Natural killer cell (primary cell): ENCODE data around the gene OR6C70. TPM values are rescaled to one million over a fixed set of nuclear protein-coding genes. Genes with fewer than 3 reads are reported as not detected.
"Not testable (repeated sequence)": the region's sequence is repeated elsewhere in the genome, so short reads cannot be mapped to it uniquely, and the experiment has no call there.

Source experiments
- ATAC-seq, 3 donors: fragments of 150-1000 bp in 2 of 3; fragments of 200-7000 bp in 1 of 3; cut with Tn5 transposase; 1 replicate in 1 of 3; 2 replicates in 2 of 3; pipeline ENCODE4 v1.10.0; 2021; ENCODE audit warnings: mild to moderate bottlenecking in 2 of 3, moderate library complexity in 2 of 3
- DNase-seq, 2 donors: peaks; one replicate each; pipeline versions ENCODE4 v3.0.0 to v3.0.0-alpha.2; 2013 to 2021; ENCODE audit warnings: mixed read lengths in 1 of 2
- H3K27ac ChIP-seq: one replicate; pipeline ENCODE4 v1.5.1; 2013; ENCODE audit warnings: mild to moderate bottlenecking, low read length
- H3K27me3 ChIP-seq: one replicate; pipeline ENCODE4 v1.6.1; 2013; ENCODE audit warnings: low read length; ENCODE audit not compliant: control insufficient read depth, insufficient read depth
- H3K36me3 ChIP-seq: one replicate; pipeline ENCODE4 v1.6.1; 2013; ENCODE audit warnings: low read length; ENCODE audit not compliant: control insufficient read depth, insufficient read depth
- H3K4me1 ChIP-seq: one replicate; pipeline ENCODE4 v1.6.1; 2013; ENCODE audit warnings: low read length; ENCODE audit not compliant: control insufficient read depth, insufficient read depth
- H3K4me3 ChIP-seq: one replicate; pipeline ENCODE4 v1.5.1; 2013; ENCODE audit warnings: low read length
- H3K9me3 ChIP-seq: one replicate; pipeline ENCODE4 v1.6.1; 2013; ENCODE audit warnings: low read length; ENCODE audit not compliant: control insufficient read depth, insufficient read depth
- H3K27ac Mint-ChIP-seq, 2 donors: one replicate each; pipeline ENCODE4 v1.8.0; 2022; ENCODE audit warnings: mild to moderate bottlenecking in 2 of 2, mixed read lengths in 2 of 2, moderate library complexity in 1 of 2
- H3K27me3 Mint-ChIP-seq, 2 donors: one replicate each; pipeline ENCODE4 v1.8.0; 2022; ENCODE audit warnings: low read depth in 2 of 2, mixed read lengths in 2 of 2
- H3K36me3 Mint-ChIP-seq: one replicate; pipeline ENCODE4 v1.8.0; 2022; ENCODE audit warnings: mixed read lengths
- H3K4me1 Mint-ChIP-seq, 2 donors: one replicate each; pipeline ENCODE4 v1.8.0; 2022; ENCODE audit warnings: mixed read lengths in 2 of 2
- H3K4me3 Mint-ChIP-seq: one replicate; pipeline ENCODE4 v1.8.0; 2022; ENCODE audit warnings: mild to moderate bottlenecking, moderate library complexity, mixed read lengths
- H3K9me3 Mint-ChIP-seq, 2 donors: one replicate each; pipeline ENCODE4 v1.8.0; 2022; ENCODE audit warnings: mixed read lengths in 2 of 2
- CTCF ChIP-seq: fragments of 200-600 bp; IDR thresholded peaks from one replicate; pipeline ENCODE4 v1.8.0; 2022; ENCODE audit warnings: antibody characterized with exemption
- WGBS: methylation state at CpG from one replicate; pipeline ENCODE4 v1.1.7; 2013; ENCODE audit warnings: missing lambda C conversion rate; ENCODE audit not compliant: insufficient coverage; 5-methylcytosine and 5-hydroxymethylcytosine counted together
- intact Hi-C: fragments of 100-400 bp; cut with micrococcal nuclease; formaldehyde crosslinking; loops from one replicate; pipeline ENCODE4 v1.14.2; 2022
- total RNA-seq, 4 donors: library from RNA; stranded (reverse); fragments of 120-200 nt in 1 of 4; gene quantifications; one replicate each; pipeline versions ENCODE4 v1.2.3 to v1.2.4, GENCODE V29; 2013 to 2022

The OR6C70 gene
- total RNA-seq, 3 donors from 2014 or later (not counting 1 experiment from before 2014, with no cell fraction given) = not detected

- Mint-ChIP-seq H3K36me3 (peaks cover 10% of the 10 kb centered on the region), H3K9me3 (peaks cover 0 to 11% of the 10 kb centered on the region in 2 donors), H3K4me3 (no peak within 1 kb of the TSS), H3K27ac (no peak within 1 kb of the TSS), H3K4me1 (no peaks in the 10 kb centered on the region), H3K27me3 (peaks cover 4 to 18% of the 10 kb centered on the region in 2 donors)
- Histone ChIP-seq H3K27me3 (no peaks in the 10 kb centered on the region), H3K27ac (no peak within 1 kb of the TSS), H3K36me3 (no peaks in the 10 kb centered on the region), H3K9me3 (peaks cover 7% of the 10 kb centered on the region), H3K4me1 (no peaks in the 10 kb centered on the region), H3K4me3 (no peak within 1 kb of the TSS)
- intact Hi-C loops = no loop called here
- DNase-seq (no peak), ATAC-seq (no peak)
- TF ChIP-seq CTCF = no peak
- WGBS = no CpG with 5 or more reads among the region's 2 CpGs
Observed at GRCh38 chr12:55443776-55444175, 26.2 kb downstream of the OR6C70 start, which contains the start of gene OR6C2. OR6C2 (plus strand) TSS chr12:55444076; CDS start chr12:55452214, 8,138 bp downstream.

- H3K4me1 Mint-ChIP-seq, H3K36me3 ChIP-seq, H3K36me3 Mint-ChIP-seq, H3K27me3 ChIP-seq, H3K4me1 ChIP-seq, H3K4me3 Mint-ChIP-seq, H3K4me3 ChIP-seq, H3K27ac Mint-ChIP-seq, H3K9me3 ChIP-seq, intact Hi-C loops, ATAC-seq, DNase-seq, H3K27me3 Mint-ChIP-seq, H3K27ac ChIP-seq: not testable (repeated sequence)
- peaks cover 0 to 11% of the 10 kb centered on the region in 2 donors for H3K9me3 Mint-ChIP-seq
- WGBS = 67% methylated on average over 5 of the region's 5 CpGs
Observed at GRCh38 chr12:55441233-55441632, 28.7 kb downstream of the OR6C70 start.

GRCh38 chr12:55428331-55429243 is 41.4 kb downstream of the OR6C70 start:
- intact Hi-C loops = no loop called here
- Histone ChIP-seq H3K4me1 (no peaks in the 10 kb centered on the region), H3K36me3 (no peaks in the 10 kb centered on the region), H3K4me3 (no peak overlapping the region), H3K27me3 (no peaks in the 10 kb centered on the region), H3K27ac (no peak overlapping the region), H3K9me3 (no peaks in the 10 kb centered on the region)
- WGBS = no CpG with 5 or more reads among the region's 1 CpG
- TF ChIP-seq CTCF = no peak
- ATAC-seq (no peak), DNase-seq (no peak)
- peaks cover 18 to 33% of the 10 kb centered on the region in 2 donors for H3K27me3 Mint-ChIP-seq
- H3K4me1 Mint-ChIP-seq = no peaks in the 10 kb centered on the region
- H3K9me3 Mint-ChIP-seq = peaks cover 0 to 3% of the 10 kb centered on the region in 2 donors
- no peak overlapping the region for H3K27ac Mint-ChIP-seq
- H3K4me3 Mint-ChIP-seq = no peak overlapping the region
- no peaks in the 10 kb centered on the region for H3K36me3 Mint-ChIP-seq

GRCh38 chr12:55425954-55426353 is 44.0 kb downstream of the OR6C70 start, which contains the start of gene OR6C76:
OR6C76 (plus strand) TSS chr12:55426254; CDS start chr12:55426254, 0 bp downstream.
- H3K4me3 ChIP-seq = no peak within 1 kb of the TSS
- ATAC-seq (no peak), DNase-seq (no peak)
- H3K4me1 ChIP-seq = no peaks in the 10 kb centered on the region
- no peaks in the 10 kb centered on the region for H3K9me3 Mint-ChIP-seq
- H3K9me3 ChIP-seq = no peaks in the 10 kb centered on the region
- 91% methylated on average over 4 of the region's 4 CpGs for WGBS
- no peak for TF ChIP-seq CTCF
- no peak within 1 kb of the TSS for H3K4me3 Mint-ChIP-seq
- H3K36me3 ChIP-seq = no peaks in the 10 kb centered on the region
- no peaks in the 10 kb centered on the region for H3K27me3 ChIP-seq
- no peak within 1 kb of the TSS for H3K27ac Mint-ChIP-seq
- peaks cover 14 to 21% of the 10 kb centered on the region in 2 donors for H3K27me3 Mint-ChIP-seq
- no peaks in the 10 kb centered on the region for H3K36me3 Mint-ChIP-seq
- H3K27ac ChIP-seq = no peak within 1 kb of the TSS
- intact Hi-C loops = no loop called here
- no peaks in the 10 kb centered on the region for H3K4me1 Mint-ChIP-seq
